NCI-H526 treated with DMSO at 0.1 percent for 48 hours (cell line): ENCODE measurements around the gene OR2C3.
"Not testable (repeated sequence)": the region's sequence is repeated elsewhere in the genome, so short reads cannot be mapped to it uniquely, and the experiment has no call there.

ENCODE experiments used
- DNase-seq: peaks from one replicate; lab custom pipeline; 2025; lab: John Stamatoyannopoulos, UW

The OR2C3 gene

DNA sequence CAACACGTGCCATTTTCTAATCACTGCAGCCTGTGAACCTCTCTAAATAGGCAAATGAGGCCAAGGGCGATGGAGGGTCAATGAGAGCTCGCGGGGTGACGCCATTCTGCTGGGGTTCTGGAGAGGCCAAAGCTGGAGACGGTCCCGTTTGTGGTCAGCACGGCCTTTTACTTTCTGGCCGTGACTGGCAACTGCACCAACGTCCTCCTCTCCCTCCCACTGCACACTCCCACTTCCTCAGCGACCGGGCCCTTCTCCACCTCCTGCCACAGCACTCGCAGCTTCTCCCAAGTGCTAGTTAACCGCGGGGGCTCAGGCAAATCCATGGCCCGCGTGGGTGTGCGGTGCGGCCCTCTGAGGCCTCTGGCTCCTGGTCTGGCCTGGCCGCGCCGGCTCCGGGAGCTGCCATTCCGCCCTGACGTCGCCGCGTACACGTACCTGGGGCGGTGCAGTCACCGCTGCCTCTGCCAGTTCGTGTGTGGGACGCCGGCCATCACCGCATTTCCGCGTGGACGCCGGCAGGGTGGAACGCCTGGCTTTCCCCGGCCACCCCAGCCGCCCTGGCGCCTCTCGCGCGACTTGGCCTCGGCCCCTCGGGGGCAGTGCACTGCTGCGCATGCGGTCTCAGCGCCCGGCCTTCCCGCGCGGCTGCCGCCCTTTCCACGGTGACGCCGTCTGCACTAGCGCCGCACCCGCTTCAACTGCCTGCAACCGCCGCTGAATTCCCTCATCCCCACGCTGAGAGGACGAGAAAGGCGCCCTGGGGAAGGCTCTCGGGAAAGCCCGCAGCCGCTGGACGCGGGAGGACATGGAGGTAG lies 18.2 kb downstream of the OR2C3 start:
- no peak for DNase-seq

GRCh38 chr1:247506831-247507230 lies 29.4 kb downstream of the OR2C3 start:
- no peak for DNase-seq

DNA sequence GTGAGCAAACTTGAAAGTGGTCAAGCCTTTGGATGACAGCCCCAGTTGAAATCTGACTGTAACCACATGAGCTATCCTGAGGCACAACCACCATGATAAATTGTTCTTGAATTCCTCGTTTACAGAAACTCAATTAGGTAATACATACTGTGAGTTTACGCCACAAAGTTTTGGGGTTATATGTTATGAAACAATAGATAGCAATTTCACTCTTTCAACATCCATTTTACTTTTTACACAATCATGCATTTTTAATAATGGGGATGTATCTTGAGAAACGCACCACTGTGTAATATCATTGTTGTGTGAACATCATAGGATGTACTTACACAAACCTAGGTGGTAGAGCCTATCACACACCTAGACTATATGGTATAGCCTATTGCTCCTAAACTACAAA lies 35.4 kb downstream of the OR2C3 start:
- no peak for DNase-seq

DNA sequence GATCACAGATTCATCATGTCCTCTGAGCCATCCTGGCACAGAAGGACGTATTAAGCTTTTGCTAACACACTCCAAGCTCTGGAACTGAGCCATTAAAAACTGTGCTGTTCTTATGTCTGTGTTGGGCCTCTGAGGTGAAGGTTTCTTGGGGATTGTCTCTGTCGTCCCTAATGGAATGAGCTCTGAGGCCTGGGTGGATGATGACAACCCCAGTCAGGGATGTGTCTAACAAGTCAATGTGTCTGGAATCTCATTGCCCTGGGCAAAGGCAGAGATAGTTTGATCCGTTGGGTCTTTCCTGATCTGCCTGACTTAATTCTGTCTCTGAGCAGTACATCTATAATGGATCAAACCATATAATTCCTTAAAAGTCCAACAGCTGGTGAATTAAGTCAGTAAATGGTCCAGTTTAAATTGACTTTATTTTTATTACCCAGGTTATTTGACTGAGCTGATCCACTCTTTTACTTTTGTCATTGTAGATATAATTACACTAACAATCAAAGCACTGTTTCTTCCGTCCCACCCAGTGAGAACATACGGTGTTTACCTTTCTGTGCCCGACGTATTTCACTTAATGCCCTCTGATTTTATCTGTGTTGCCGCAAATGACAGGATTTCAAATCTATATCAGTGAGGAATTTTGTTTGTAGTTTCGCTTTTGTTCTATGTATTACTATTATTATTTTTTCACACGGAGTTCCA lies 39.5 kb downstream of the OR2C3 start:
- DNase-seq, result no peak

GRCh38 chr1:247494767-247495166 lies 41.5 kb downstream of the OR2C3 start:
- no peak for DNase-seq

- no peak for DNase-seq
Observed at GRCh38 chr1:247493106-247493505, 43.1 kb downstream of the OR2C3 start.

DNA sequence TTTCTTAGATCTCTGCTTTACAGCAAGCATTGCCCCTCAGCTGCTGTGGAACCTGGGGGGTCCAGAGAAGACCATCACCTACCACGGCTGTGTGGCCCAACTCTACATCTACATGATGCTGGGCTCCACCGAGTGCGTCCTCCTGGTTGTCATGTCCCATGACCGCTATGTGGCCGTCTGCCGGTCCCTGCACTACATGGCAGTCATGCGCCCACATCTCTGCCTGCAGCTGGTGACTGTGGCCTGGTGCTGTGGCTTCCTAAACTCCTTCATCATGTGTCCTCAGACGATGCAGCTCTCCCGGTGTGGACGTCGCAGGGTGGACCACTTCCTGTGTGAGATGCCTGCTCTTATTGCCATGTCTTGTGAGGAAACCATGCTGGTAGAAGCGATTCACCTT lies 44.9 kb downstream of the OR2C3 start:
- DNase-seq, result no peak

DNA sequence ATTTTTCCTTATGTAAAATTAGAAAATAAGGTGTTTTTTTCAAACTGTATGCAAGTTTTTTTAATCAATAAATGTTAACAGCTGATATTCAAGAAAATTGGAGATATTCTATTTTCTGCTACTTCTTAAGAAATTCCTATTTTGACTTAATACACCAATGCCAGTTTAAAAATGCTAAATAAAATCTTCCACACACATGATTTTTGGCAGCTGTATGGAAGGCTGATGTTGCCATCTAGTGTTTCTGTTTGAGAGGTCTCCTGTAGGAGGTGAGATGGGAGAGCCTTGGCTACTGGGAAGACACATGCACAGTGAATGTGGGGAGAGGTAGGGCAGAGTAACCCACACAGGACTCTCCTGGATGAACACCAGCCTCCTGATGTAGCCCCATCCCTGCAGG lies 49.2 kb downstream of the OR2C3 start:
- DNase-seq, result no peak

DNA sequence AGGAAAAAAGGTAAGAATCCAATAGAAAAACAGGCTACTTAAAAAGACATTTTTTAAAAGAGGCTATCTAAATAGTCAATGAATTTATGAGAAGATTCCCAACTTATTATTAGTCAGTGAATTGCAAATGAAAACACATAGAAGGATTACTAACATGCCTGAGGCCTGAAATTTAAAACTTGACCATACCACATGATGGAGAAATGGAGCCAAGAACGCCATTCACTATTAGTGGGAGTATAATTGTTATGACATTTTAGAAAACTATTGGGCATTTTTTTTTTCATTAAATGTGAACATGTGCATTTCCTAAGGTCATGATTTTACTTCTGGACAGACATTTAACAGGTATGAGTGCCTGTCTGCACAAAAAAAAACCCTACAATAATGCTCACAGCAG lies 53.5 kb downstream of the OR2C3 start:
- no peak for DNase-seq

DNA sequence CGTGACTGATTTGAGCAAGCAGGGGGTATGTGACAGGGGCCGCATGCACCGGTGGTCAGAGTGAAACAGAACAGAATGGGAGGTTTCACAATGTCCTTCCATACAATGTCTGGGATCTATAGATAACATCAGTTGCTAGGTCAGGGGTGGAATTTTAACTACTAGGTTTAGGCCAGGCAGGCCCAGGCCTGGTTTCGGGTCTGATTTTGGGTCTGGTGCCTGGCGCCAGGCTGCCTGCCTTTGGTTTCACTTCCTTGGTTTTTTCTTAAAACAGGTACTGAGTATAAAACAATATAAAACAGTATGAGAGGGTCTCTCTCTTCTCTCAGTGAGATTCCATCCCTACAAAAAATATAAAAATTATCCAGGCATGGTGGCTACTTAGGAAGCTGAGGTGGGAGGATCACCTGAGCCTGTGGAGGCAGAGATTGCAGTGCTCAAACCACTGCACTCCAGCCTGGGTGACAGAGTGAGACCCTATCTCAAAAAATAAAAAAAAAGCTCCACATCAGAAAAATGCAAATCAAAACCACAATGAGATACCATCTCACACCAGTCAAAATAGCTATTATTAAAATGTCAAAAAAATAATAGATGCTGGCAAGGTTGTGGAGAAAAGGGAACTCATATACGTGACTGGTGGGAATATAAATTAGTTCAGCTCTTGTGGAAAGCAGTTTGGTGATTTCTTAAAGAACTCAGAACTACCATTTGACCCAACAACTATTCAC lies 59.7 kb downstream of the OR2C3 start:
- not testable (repeated sequence) for DNase-seq

DNA sequence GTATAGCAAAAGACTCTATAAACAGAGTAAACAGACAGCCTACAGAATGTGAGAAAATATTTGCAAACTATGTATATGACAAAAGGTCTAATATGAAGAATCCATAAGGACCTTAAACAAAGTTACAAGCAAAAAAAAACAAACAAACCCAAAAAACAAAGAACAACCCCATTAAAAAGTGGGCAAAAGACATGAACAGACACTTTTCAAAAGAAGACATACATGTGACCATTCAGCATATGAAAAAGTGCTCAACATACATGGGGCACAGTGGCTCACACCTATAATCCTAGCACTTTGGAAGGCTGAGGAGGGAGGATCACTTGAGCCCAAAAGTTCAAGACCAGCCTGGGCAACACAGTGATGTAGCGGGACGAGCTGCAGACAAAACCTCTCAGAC lies 60.4 kb downstream of the OR2C3 start:
- DNase-seq, result no peak
